GM12878 (cell line): ENCODE measurements around the gene ROBO1. TPM values are rescaled to one million over a fixed set of nuclear protein-coding genes. Genes with fewer than 3 reads are reported as not detected.

Experiments used
- ATAC-seq: fragments of 200-7000 bp; cut with Tn5 transposase; 3 replicates; pipeline ENCODE4 v1.9.1; 2020; ENCODE audit warnings: mild to moderate bottlenecking, moderate library complexity
- BruUV-seq: library from RNA; stranded (reverse); fragments of 400-500 nt; replicated peaks from 2 replicates; lab custom pipeline; 2021; lab: Mats Ljungman, UMichigan
- CTCF ChIA-PET: fragments of 300-600 bp; sonication (Branson Sonifier 250); formaldehyde crosslinking; extraction: SDS; loops from one replicate; lab custom pipeline; 2021; ENCODE audit warnings: inconsistent platforms; lab: Yijun Ruan, JAX
- POLR2A ChIA-PET: fragments of 350-600 bp; formaldehyde crosslinking; extraction: SDS; loops from one replicate; lab custom pipeline; 2021; ENCODE audit warnings: inconsistent platforms; lab: Charles Lee
- RAD21 ChIA-PET: fragments of 300-600 bp; sonication (Branson Sonifier 250); formaldehyde crosslinking; loops from one replicate; lab custom pipeline; 2023; ENCODE audit warnings: antibody characterized with exemption; ENCODE audit not compliant: unreplicated experiment; lab: Charles Lee
- SMC1A ChIA-PET: fragments of 300-600 bp; sonication (Branson Sonifier 250); formaldehyde crosslinking; loops from one replicate; lab custom pipeline; 2023; ENCODE audit not compliant: unreplicated experiment, uncharacterized antibody; lab: Charles Lee
- DNase-seq: peaks from one replicate; pipeline ENCODE4 v3.0.0-alpha.2; 2011; ENCODE audit warnings: low read depth, low spot score
- FAIRE-seq: peaks from 3 replicates; lab custom pipeline; 2011; peaks lifted over from hg19 to GRCh38; lab: Jason Lieb, UNC
- H2AFZ ChIP-seq: 2 replicates; pipeline ENCODE4 v1.6.0; 2011; ENCODE audit warnings: low read depth, low read length, control low read depth; ENCODE audit not compliant: control insufficient read depth
- H3K27ac ChIP-seq: 2 replicates; pipeline ENCODE4 v1.5.1; 2011; ENCODE audit warnings: control low read depth; ENCODE audit not compliant: control insufficient read depth, insufficient read depth
- H3K27me3 ChIP-seq, 2 experiments: replicated peaks in 1 of 2; 2 replicates each; pipeline versions ENCODE4 v1.6.0 to v1.6.1; 2011; ENCODE audit warnings: low read length in 1 of 2; ENCODE audit not compliant: control insufficient read depth in 2 of 2, insufficient read depth in 2 of 2
- H3K36me3 ChIP-seq, 2 experiments: 2 replicates each; pipeline ENCODE4 v1.5.1; 2011; ENCODE audit warnings: low read length in 1 of 2; ENCODE audit not compliant: control insufficient read depth in 2 of 2, insufficient read depth in 2 of 2
- H3K4me1 ChIP-seq: 2 replicates; pipeline ENCODE4 v1.6.1; 2011; ENCODE audit warnings: mild to moderate bottlenecking, low read length, moderate library complexity, mixed read lengths; ENCODE audit not compliant: control insufficient read depth, insufficient read depth
- H3K4me2 ChIP-seq: 2 replicates; pipeline ENCODE4 v1.6.0; 2011; ENCODE audit warnings: control low read depth; ENCODE audit not compliant: control insufficient read depth, insufficient read depth
- H3K4me3 ChIP-seq: fragments of 200-600 bp; sonication (generic); 2 replicates; pipeline ENCODE4 v1.5.1; 2016
- H3K79me2 ChIP-seq: 2 replicates; pipeline ENCODE4 v1.6.0; 2011; ENCODE audit warnings: low read length; ENCODE audit not compliant: control insufficient read depth, insufficient read depth
- H3K9ac ChIP-seq: 2 replicates; pipeline ENCODE4 v1.8.0; 2011; ENCODE audit warnings: low read length, control low read depth, mixed read lengths; ENCODE audit not compliant: control insufficient read depth, insufficient read depth
- H3K9me3 ChIP-seq: replicated peaks from 3 replicates; pipeline ENCODE4 v1.5.1; 2011; ENCODE audit warnings: mild to moderate bottlenecking, low read length; ENCODE audit not compliant: control insufficient read depth, insufficient read depth
- H4K20me1 ChIP-seq: 2 replicates; pipeline ENCODE4 v1.6.0; 2011; ENCODE audit not compliant: control insufficient read depth, insufficient read depth
- CBX5 ChIP-seq: sonication (generic); IDR thresholded peaks from 2 replicates; pipeline ENCODE4 v1.6.1; 2016; ENCODE audit warnings: low read depth, moderate library complexity, mild to moderate bottlenecking, inconsistent platforms
- CHD1 ChIP-seq: IDR thresholded peaks from 2 replicates; pipeline ENCODE4 v1.6.1; 2012; ENCODE audit warnings: low read depth, low read length, improper control_type of control experiment
- DPF2 ChIP-seq: fragments of 450-650 bp; IDR thresholded peaks from 2 replicates; pipeline ENCODE4 v1.6.1; 2017; ENCODE audit warnings: mild to moderate bottlenecking
- JUND ChIP-seq: IDR thresholded peaks from 2 replicates; pipeline ENCODE4 v1.6.1; 2012; ENCODE audit warnings: low read depth, mild to moderate bottlenecking, low read length, improper control_type of control experiment, moderate library complexity
- MEF2A ChIP-seq: IDR thresholded peaks from 2 replicates; pipeline ENCODE4 v1.6.1; 2011; ENCODE audit warnings: low read depth, mild to moderate bottlenecking, low read length, moderate library complexity; ENCODE audit not compliant: insufficient read depth
- NBN ChIP-seq: fragments of 450-650 bp; IDR thresholded peaks from 2 replicates; pipeline ENCODE4 v1.6.1; 2016
- NR2C2 ChIP-seq: IDR thresholded peaks from 2 replicates; pipeline ENCODE4 v1.6.1; 2011; ENCODE audit warnings: borderline replicate concordance, low read depth; ENCODE audit not compliant: control insufficient read depth, insufficient read length
- NR2F1 ChIP-seq: fragments of 450-650 bp; conservative IDR thresholded peaks from 2 replicates; pipeline ENCODE4 v1.6.1; 2017; ENCODE audit warnings: mild to moderate bottlenecking
- PAX5 ChIP-seq: IDR thresholded peaks from 2 replicates; pipeline ENCODE4 v1.6.1; 2011; ENCODE audit warnings: low read depth, low read length, borderline replicate concordance
- PAX8 ChIP-seq: fragments of 450-650 bp; IDR thresholded peaks from 2 replicates; pipeline ENCODE4 v1.6.1; 2017; ENCODE audit warnings: mild to moderate bottlenecking, moderate library complexity
- TCF7 ChIP-seq: IDR thresholded peaks from 2 replicates; pipeline ENCODE4 v1.6.1; 2014; ENCODE audit warnings: antibody characterized with exemption, borderline replicate concordance
- WRNIP1 ChIP-seq: IDR thresholded peaks from 2 replicates; pipeline ENCODE4 v1.6.1; 2011; ENCODE audit warnings: low read depth, low read length, improper control_type of control experiment, borderline replicate concordance
- ZNF207 ChIP-seq: fragments of 450-650 bp; IDR thresholded peaks from 2 replicates; pipeline ENCODE4 v1.6.1; 2014; ENCODE audit warnings: antibody characterized with exemption, mild to moderate bottlenecking, borderline replicate concordance
- WGBS: methylation state at CpG from one replicate; pipeline ENCODE4 v1.1.6; 2016; ENCODE audit warnings: low lambda C conversion rate; ENCODE audit not compliant: insufficient replicate concordance, insufficient coverage; ENCODE audit errors: missing lambda C conversion rate; 5-methylcytosine and 5-hydroxymethylcytosine counted together
- in situ Hi-C: fragments of 300-500 bp; cut with MboI; formaldehyde crosslinking; loops from 9 replicates; pipeline ENCODE4 v1.14.3; 2018; ENCODE audit warnings: mixed read lengths
- intact Hi-C: fragments of 100-400 bp; cut with micrococcal nuclease; formaldehyde crosslinking; loops from one replicate; pipeline ENCODE4 v1.14.2; 2022; ENCODE audit not compliant: unreplicated experiment
- polyA plus RNA-seq, 11 experiments: library from polyadenylated mRNA; depleted of rRNA in 4 of 11; unstranded in 6 of 11; stranded (reverse) in 5 of 11; fragments of >200 nt; fragmentation: Nextera tagmentation in 4 of 11; fragmentation: Illumina TruSeq in 1 of 11; extraction: Ambion mirVana in 4 of 11; extraction: Trizol in 1 of 11; gene quantifications; 1 replicate in 1 of 11; 2 replicates in 10 of 11; pipeline versions ENCODE4 v1.2.1 to v1.2.3, GENCODE V29; 2011 to 2016; ENCODE audit warnings: inconsistent platforms in 2 of 11, missing spikeins in 2 of 11, low read depth in 1 of 11
- total RNA-seq, 4 experiments: library from RNA; depleted of rRNA in 3 of 4; stranded (reverse); fragments of >200 nt in 3 of 4; fragmentation: Illumina TruSeq in 1 of 4; extraction: Trizol in 1 of 4; gene quantifications; 2 replicates each; pipeline versions ENCODE4 v1.2.1 to v1.2.3, GENCODE V29; 2013 to 2021
- TF ChIP-seq, protein P1 (sequence below): fragments of 450-650 bp; IDR thresholded peaks from 2 replicates; pipeline ENCODE4 v1.6.1; 2017; ENCODE audit warnings: antibody characterized with exemption, mild to moderate bottlenecking, moderate library complexity
- TF ChIP-seq, protein P2 (sequence below): IDR thresholded peaks from 2 replicates; pipeline ENCODE4 v1.6.1; 2012; ENCODE audit warnings: low read length, inconsistent platforms

The ROBO1 gene
- total and polyA plus RNA-seq, 10 of the 15 experiments (the other 5 are each of a cell fraction or from before 2014, with no cell fraction given): 0.29 to 46.5 (median 1.2) TPM

DNA sequence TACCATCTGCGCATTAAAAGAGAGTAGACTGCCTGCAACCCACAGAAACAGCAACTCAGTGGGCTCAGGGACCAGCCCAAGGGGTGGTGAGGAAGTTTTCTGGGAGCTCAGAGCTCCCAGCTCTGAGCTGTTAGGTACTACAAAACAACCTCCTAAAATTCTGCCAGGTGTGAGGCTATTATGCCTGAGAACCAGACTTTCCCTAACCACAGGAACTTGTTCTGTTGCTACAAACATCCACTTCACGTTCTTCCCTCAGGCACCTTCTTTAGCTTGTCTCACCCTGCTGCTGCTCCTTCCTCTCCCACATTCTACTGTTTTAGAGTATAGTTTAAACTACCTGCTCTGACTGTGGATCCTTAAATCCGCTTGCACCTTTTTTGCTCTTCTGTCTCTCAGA lies 399.4 kb downstream of the ROBO1 start:
- Histone ChIP-seq H3K4me1 (no peaks in the 10 kb centered on the region), H3K9ac (no peak overlapping the region), H3K27ac (no peak overlapping the region), H3K27me3 (no peaks in the 10 kb centered on the region), H3K36me3 (no peaks in the 10 kb centered on the region), H3K9me3 (no peaks in the 10 kb centered on the region), H4K20me1 (no peaks in the 10 kb centered on the region), H3K4me2 (no peak overlapping the region), H3K4me3 (no peak overlapping the region), H3K79me2 (no peaks in the 10 kb centered on the region), H2AFZ (no peak overlapping the region)
- CTCF ChIA-PET: interaction anchor here (1.0 to 1.3 kb wide), 2 partner anchors 282 to 284 kb away, joined by 3 read pairs; no protein-coding TSS in a partner anchor
- in situ Hi-C loops: loop anchor here (10.0 kb wide), 1 partner anchor 274 kb away; no protein-coding TSS in a partner anchor
- ATAC-seq (no peak), DNase-seq (no peak), FAIRE-seq (no peak)
- RAD21 ChIA-PET: no interaction called here
- intact Hi-C loops: no loop called here
- no TSS peak for BruUV-seq
- SMC1A ChIA-PET: interaction anchor here (0.8 kb wide), 1 partner anchor 19 kb away, joined by 3 read pairs; no protein-coding TSS in a partner anchor
- WGBS: 28% methylated on average over 3 of the region's 3 CpGs
- POLR2A ChIA-PET: no interaction called here
- TF ChIP-seq MEF2A: no peak
- no peak for TF ChIP-seq NBN
- TF ChIP-seq DPF2: no peak

- ATAC-seq (no peak), FAIRE-seq (no peak), DNase-seq (no peak)
- H3K4me2 ChIP-seq: no peak overlapping the region
- no peaks in the 10 kb centered on the region for H3K9me3 ChIP-seq
- intact Hi-C loops: no loop called here
- H3K36me3 ChIP-seq: no peaks in the 10 kb centered on the region
- H3K4me3 ChIP-seq: no peak overlapping the region
- POLR2A ChIA-PET: no interaction called here
- no peaks in the 10 kb centered on the region for H3K4me1 ChIP-seq
- BruUV-seq: no TSS peak
- no peak overlapping the region for H2AFZ ChIP-seq
- no peaks in the 10 kb centered on the region for H4K20me1 ChIP-seq
- 41% methylated on average over 6 of the region's 6 CpGs for WGBS
- H3K27ac ChIP-seq: no peak overlapping the region
- no peak for TF ChIP-seq PAX8
- no peak for TF ChIP-seq NR2C2
- no peak for TF ChIP-seq NR2F1
- no peak for TF ChIP-seq CHD1
- TF ChIP-seq PAX5: no peak
- TF ChIP-seq, protein P1, sequence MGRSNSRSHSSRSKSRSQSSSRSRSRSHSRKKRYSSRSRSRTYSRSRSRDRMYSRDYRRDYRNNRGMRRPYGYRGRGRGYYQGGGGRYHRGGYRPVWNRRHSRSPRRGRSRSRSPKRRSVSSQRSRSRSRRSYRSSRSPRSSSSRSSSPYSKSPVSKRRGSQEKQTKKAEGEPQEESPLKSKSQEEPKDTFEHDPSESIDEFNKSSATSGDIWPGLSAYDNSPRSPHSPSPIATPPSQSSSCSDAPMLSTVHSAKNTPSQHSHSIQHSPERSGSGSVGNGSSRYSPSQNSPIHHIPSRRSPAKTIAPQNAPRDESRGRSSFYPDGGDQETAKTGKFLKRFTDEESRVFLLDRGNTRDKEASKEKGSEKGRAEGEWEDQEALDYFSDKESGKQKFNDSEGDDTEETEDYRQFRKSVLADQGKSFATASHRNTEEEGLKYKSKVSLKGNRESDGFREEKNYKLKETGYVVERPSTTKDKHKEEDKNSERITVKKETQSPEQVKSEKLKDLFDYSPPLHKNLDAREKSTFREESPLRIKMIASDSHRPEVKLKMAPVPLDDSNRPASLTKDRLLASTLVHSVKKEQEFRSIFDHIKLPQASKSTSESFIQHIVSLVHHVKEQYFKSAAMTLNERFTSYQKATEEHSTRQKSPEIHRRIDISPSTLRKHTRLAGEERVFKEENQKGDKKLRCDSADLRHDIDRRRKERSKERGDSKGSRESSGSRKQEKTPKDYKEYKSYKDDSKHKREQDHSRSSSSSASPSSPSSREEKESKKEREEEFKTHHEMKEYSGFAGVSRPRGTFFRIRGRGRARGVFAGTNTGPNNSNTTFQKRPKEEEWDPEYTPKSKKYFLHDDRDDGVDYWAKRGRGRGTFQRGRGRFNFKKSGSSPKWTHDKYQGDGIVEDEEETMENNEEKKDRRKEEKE: no peak
- TF ChIP-seq TCF7: no peak
- TF ChIP-seq JUND: no peak
- TF ChIP-seq, protein P2, sequence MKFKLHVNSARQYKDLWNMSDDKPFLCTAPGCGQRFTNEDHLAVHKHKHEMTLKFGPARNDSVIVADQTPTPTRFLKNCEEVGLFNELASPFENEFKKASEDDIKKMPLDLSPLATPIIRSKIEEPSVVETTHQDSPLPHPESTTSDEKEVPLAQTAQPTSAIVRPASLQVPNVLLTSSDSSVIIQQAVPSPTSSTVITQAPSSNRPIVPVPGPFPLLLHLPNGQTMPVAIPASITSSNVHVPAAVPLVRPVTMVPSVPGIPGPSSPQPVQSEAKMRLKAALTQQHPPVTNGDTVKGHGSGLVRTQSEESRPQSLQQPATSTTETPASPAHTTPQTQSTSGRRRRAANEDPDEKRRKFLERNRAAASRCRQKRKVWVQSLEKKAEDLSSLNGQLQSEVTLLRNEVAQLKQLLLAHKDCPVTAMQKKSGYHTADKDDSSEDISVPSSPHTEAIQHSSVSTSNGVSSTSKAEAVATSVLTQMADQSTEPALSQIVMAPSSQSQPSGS: no peak
- no peak for TF ChIP-seq ZNF207
- TF ChIP-seq WRNIP1: no peak
- no peak for TF ChIP-seq CBX5
- CTCF ChIA-PET: interaction anchor here (2.2 kb wide), 1 partner anchor 282 kb away, joined by 12 read pairs; no protein-coding TSS in a partner anchor
- H3K9ac ChIP-seq: no peak overlapping the region
- no peaks in the 10 kb centered on the region for H3K27me3 ChIP-seq
- in situ Hi-C loops: loop anchor here (10.0 kb wide), 1 partner anchor 273 kb away; no protein-coding TSS in a partner anchor
- RAD21 ChIA-PET: interaction anchor here (1.8 kb wide), 1 partner anchor 281 kb away, joined by 7 read pairs; no protein-coding TSS in a partner anchor
- no peaks in the 10 kb centered on the region for H3K79me2 ChIP-seq
- SMC1A ChIA-PET: interaction anchor here (1.3 to 2.0 kb wide), 2 partner anchors 282 to 283 kb away, joined by 3 to 8 read pairs; no protein-coding TSS in a partner anchor
These were observed 400.0 kb downstream of the ROBO1 start for GRCh38 chr3:79367803-79368202.
